Stomach (tissue), 4 donors: ENCODE measurements around the gene L3MBTL1.

ENCODE experiments used
- POLR2A ChIP-seq, 4 donors: fragments of 450-650 bp; IDR thresholded peaks; one replicate each; pipeline ENCODE4 v1.6.1; 2016; ENCODE audit warnings: antibody characterized with exemption in 4 of 4, control low read depth in 2 of 4, mild to moderate bottlenecking in 1 of 4, moderate library complexity in 1 of 4
- TF ChIP-seq, protein P1 (sequence below), 7 experiments: fragments of 450-650 bp in 4 of 7; fragments of 200-600 bp in 3 of 7; sonication (generic) in 3 of 7; IDR thresholded peaks; one replicate each; pipeline ENCODE4 v1.5.1; 2016 to 2019; ENCODE audit warnings: antibody characterized with exemption in 7 of 7, control low read depth in 2 of 7, mild to moderate bottlenecking in 1 of 7

DNA sequence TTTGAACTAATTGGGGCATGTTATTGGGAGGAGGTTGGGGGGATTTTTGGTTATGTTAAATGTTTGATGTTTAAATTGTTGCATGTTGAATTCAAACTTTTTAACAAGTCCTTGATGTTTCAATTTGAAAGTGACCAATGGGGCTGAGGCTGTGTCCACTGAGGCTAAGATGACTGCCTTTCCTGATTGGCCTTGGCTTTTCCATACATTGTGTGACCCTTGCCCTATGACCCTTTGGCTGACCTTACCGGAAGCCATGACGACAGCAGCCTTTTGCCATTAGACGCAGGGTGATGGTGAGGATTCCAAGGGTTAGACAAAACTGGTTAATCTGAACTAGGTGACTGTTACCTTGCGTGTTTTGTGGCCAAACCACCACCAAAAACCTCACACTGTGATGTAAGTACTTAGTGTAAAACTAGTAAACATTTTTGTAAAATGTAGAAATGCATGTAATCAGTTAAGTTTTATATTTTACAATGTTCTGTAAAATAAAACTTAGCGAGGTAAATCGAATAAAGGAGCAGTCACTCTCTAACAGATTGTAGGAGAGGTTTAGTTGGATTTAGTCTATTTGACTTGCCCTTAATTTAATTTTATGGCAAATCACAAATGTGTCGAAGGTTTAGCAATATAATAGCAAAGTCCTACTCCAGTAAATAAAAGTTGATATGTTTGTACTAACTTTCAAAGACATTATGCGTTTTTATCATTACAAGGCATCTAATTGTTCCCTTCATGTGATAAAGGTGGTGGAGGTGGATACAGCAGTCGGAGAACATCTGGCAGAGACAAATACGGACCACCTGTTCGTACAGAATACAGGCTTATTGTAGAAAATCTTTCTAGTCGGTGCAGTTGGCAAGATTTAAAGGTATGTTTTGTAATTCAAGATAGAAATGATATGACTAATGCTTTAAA lies 48.2 kb upstream of the L3MBTL1 start:
- TF ChIP-seq, protein P1, sequence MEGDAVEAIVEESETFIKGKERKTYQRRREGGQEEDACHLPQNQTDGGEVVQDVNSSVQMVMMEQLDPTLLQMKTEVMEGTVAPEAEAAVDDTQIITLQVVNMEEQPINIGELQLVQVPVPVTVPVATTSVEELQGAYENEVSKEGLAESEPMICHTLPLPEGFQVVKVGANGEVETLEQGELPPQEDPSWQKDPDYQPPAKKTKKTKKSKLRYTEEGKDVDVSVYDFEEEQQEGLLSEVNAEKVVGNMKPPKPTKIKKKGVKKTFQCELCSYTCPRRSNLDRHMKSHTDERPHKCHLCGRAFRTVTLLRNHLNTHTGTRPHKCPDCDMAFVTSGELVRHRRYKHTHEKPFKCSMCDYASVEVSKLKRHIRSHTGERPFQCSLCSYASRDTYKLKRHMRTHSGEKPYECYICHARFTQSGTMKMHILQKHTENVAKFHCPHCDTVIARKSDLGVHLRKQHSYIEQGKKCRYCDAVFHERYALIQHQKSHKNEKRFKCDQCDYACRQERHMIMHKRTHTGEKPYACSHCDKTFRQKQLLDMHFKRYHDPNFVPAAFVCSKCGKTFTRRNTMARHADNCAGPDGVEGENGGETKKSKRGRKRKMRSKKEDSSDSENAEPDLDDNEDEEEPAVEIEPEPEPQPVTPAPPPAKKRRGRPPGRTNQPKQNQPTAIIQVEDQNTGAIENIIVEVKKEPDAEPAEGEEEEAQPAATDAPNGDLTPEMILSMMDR (IDR thresholded peaks at IDR 0.05), result no peak
- TF ChIP-seq POLR2A (IDR thresholded peaks at IDR 0.05), result no peak
